Hepatocyte (in vitro differentiated cells): ENCODE data around the gene SNCA. TPM values are rescaled to one million over a fixed set of nuclear protein-coding genes. Genes with fewer than 3 reads are reported as not detected.

Source experiments
- DNase-seq: peaks from one replicate; pipeline ENCODE4 v3.0.0-alpha.2; 2016; ENCODE audit warnings: low spot score
- H2AFZ ChIP-seq: fragments of 200-600 bp; sonication (generic); 2 replicates; pipeline ENCODE4 v1.6.0; 2016; ENCODE audit warnings: antibody characterized with exemption, mild to moderate bottlenecking
- H3K27ac ChIP-seq: fragments of 200-600 bp; sonication (generic); 2 replicates; pipeline ENCODE4 v1.5.1; 2016; ENCODE audit warnings: mild to moderate bottlenecking
- H3K27me3 ChIP-seq: fragments of 200-600 bp; sonication (generic); 2 replicates; pipeline ENCODE4 v1.6.1; 2016
- H3K36me3 ChIP-seq: fragments of 200-600 bp; sonication (generic); replicated peaks from 2 replicates; pipeline ENCODE4 v1.5.1; 2016; ENCODE audit warnings: low read depth; ENCODE audit not compliant: insufficient read depth
- H3K4me1 ChIP-seq: fragments of 200-600 bp; sonication (generic); 2 replicates; pipeline ENCODE4 v1.5.1; 2016; ENCODE audit warnings: mild to moderate bottlenecking, moderate library complexity; ENCODE audit not compliant: insufficient read depth
- H3K4me2 ChIP-seq: fragments of 200-600 bp; sonication (generic); 2 replicates; pipeline ENCODE4 v1.6.0; 2016
- H3K4me3 ChIP-seq: fragments of 200-600 bp; sonication (generic); 2 replicates; pipeline ENCODE4 v1.5.1; 2016; ENCODE audit warnings: mild to moderate bottlenecking
- H3K79me2 ChIP-seq: fragments of 200-600 bp; sonication (generic); 2 replicates; pipeline ENCODE4 v1.6.0; 2017; ENCODE audit warnings: mild to moderate bottlenecking
- H3K9me2 ChIP-seq: fragments of 200-600 bp; sonication (generic); replicated peaks from 2 replicates; pipeline ENCODE4 v1.6.0; 2017; ENCODE audit warnings: mild to moderate bottlenecking; ENCODE audit not compliant: insufficient read depth
- H3K9me3 ChIP-seq: fragments of 200-600 bp; sonication (generic); 2 replicates; pipeline ENCODE4 v1.5.1; 2016; ENCODE audit warnings: low read depth, mild to moderate bottlenecking
- H4K20me1 ChIP-seq: fragments of 200-600 bp; sonication (generic); 2 replicates; pipeline ENCODE4 v1.6.0; 2016; ENCODE audit warnings: mild to moderate bottlenecking; ENCODE audit not compliant: insufficient read depth, poor library complexity, severe bottlenecking
- CTCF ChIP-seq: fragments of 200-600 bp; sonication (generic); IDR thresholded peaks from 2 replicates; pipeline ENCODE4 v1.5.1; 2016; ENCODE audit warnings: antibody characterized with exemption, mild to moderate bottlenecking; ENCODE audit not compliant: poor library complexity
- EZH2 ChIP-seq: fragments of 200-600 bp; sonication (generic); IDR thresholded peaks from 2 replicates; pipeline ENCODE4 v1.6.1; 2016; ENCODE audit warnings: antibody characterized with exemption, mild to moderate bottlenecking, borderline replicate concordance
- EZH2phosphoT487 ChIP-seq: fragments of 200-600 bp; sonication (generic); IDR thresholded peaks from one replicate; pipeline ENCODE4 v1.6.1; 2018; ENCODE audit warnings: antibody characterized with exemption, mild to moderate bottlenecking, low read depth, moderate library complexity; ENCODE audit not compliant: unreplicated experiment, severe bottlenecking
- WGBS: methylation state at CpG from one replicate; pipeline ENCODE4 v1.1.6; 2016; ENCODE audit warnings: low lambda C conversion rate; ENCODE audit errors: missing lambda C conversion rate; 5-methylcytosine and 5-hydroxymethylcytosine counted together
- polyA plus RNA-seq: library from polyadenylated mRNA; unstranded; fragments of >200 nt; fragmentation: Nextera tagmentation; extraction: Ambion mirVana; gene quantifications from 2 replicates; pipeline ENCODE4 v1.2.1, GENCODE V29; 2016
- total RNA-seq: library from RNA; depleted of rRNA; stranded (reverse); fragments of >200 nt; gene quantifications from 2 replicates; pipeline ENCODE4 v1.2.3, GENCODE V29; 2014

The SNCA gene
- total and polyA plus RNA-seq, 2 experiments from 2014 or later, result 8.9 to 14.0 TPM

GRCh38 chr4:89835413-89835812 is 1.5 kb downstream of the SNCA start:
- Histone ChIP-seq H3K79me2 (no peaks in the 10 kb centered on the region), H3K4me1 (no peaks in the 10 kb centered on the region), H4K20me1 (no peaks in the 10 kb centered on the region), H3K27ac (no peak overlapping the region), H3K36me3 (no peaks in the 10 kb centered on the region), H3K9me3 (no peaks in the 10 kb centered on the region), H3K4me2 (no peak overlapping the region), H3K4me3 (no peak overlapping the region), H3K27me3 (peaks cover 35% of the 10 kb centered on the region), H3K9me2 (no peaks in the 10 kb centered on the region), H2AFZ (no peak overlapping the region)
- no peak for DNase-seq
- WGBS, result 94% methylated on average over 1 of the region's 1 CpG
- TF ChIP-seq EZH2phosphoT487, result no peak
- TF ChIP-seq EZH2, result no peak
- TF ChIP-seq CTCF, result no peak

GRCh38 chr4:89834486-89835209 is 2.3 kb downstream of the SNCA start:
- no peak for TF ChIP-seq CTCF
- no peak for TF ChIP-seq EZH2
- TF ChIP-seq EZH2phosphoT487, result no peak
- H3K4me1 ChIP-seq, result no peaks in the 10 kb centered on the region
- H2AFZ ChIP-seq, result no peak overlapping the region
- no peak for DNase-seq
- H4K20me1 ChIP-seq, result no peaks in the 10 kb centered on the region
- peaks cover 31% of the 10 kb centered on the region for H3K27me3 ChIP-seq
- no peak overlapping the region for H3K27ac ChIP-seq
- H3K4me3 ChIP-seq, result no peak overlapping the region
- H3K9me2 ChIP-seq, result no peaks in the 10 kb centered on the region
- H3K36me3 ChIP-seq, result no peaks in the 10 kb centered on the region
- WGBS, result 50% methylated on average over 1 of the region's 1 CpG
- H3K79me2 ChIP-seq, result no peaks in the 10 kb centered on the region
- H3K9me3 ChIP-seq, result no peaks in the 10 kb centered on the region
- H3K4me2 ChIP-seq, result no peak overlapping the region

GRCh38 chr4:89829470-89830138 is 7.4 kb downstream of the SNCA start:
- no peaks in the 10 kb centered on the region for H3K79me2 ChIP-seq

More at GRCh38 chr4:89829470-89830138, 7.4 kb downstream of the SNCA start:
- Histone ChIP-seq H3K27ac (no peak overlapping the region), H4K20me1 (no peaks in the 10 kb centered on the region), H3K27me3 (no peaks in the 10 kb centered on the region), H3K36me3 (no peaks in the 10 kb centered on the region), H3K9me2 (no peaks in the 10 kb centered on the region), H3K4me1 (no peaks in the 10 kb centered on the region), H3K4me3 (no peak overlapping the region), H3K9me3 (no peaks in the 10 kb centered on the region), H3K4me2 (no peak overlapping the region), H2AFZ (no peak overlapping the region)
- no peak for DNase-seq
- WGBS, result 83% methylated on average over 7 of the region's 7 CpGs
- TF ChIP-seq CTCF (no peak), EZH2 (no peak), EZH2phosphoT487 (no peak)
